Measurements from ENCODE around the gene KLRC1. TPM values are rescaled to one million over a fixed set of nuclear protein-coding genes. Genes with fewer than 3 reads are reported as not detected.
"Not testable (repeated sequence)": the region's sequence is repeated elsewhere in the genome, so short reads cannot be mapped to it uniquely, and the experiment has no call there.

Gene KLRC1
- total RNA-seq, 1 experiment from 2014 or later = not detected

DNA sequence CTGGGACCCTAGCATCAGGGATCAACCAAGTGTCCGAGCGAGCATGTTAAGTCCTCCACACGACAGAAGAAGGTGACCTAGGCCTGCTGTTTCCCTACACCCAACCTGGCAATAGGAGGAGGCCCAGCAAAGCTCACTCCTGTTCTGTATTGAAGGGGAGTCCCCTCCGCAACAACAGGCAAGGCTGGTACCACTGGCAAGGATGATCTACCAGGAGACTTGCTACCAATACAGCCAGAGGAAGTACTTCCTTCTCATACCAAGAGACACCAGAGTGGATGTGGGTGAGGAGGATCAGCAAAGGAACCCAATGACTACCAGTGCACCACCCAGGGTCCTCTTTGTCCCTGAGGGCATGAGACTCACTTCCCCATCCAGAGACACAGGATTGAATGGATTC is 4.9 kb downstream of the KLRC1 start:
- H3K9me3 ChIP-seq (ENCODE audit: control insufficient read depth in 1 of 2, insufficient read depth in 1 of 2, low read depth in 1 of 2, low read length in 2 of 2) = no peaks in the 10 kb centered on the region
- RAD21 ChIA-PET (ENCODE audit: low non-redundant PET in 1 of 2, low total read pairs in 2 of 2, uncharacterized antibody in 2 of 2, unreplicated experiment in 2 of 2) = no interaction called here
- H2AFZ ChIP-seq (ENCODE audit: low read depth, low read length, poor library complexity, severe bottlenecking) = no peak overlapping the region
- no peaks in the 10 kb centered on the region for H3K4me1 ChIP-seq (ENCODE audit: control insufficient read depth in 1 of 2, insufficient read depth in 2 of 2, low read length in 2 of 2)
- H3K79me2 ChIP-seq (ENCODE audit: insufficient read depth, low read length) = no peaks in the 10 kb centered on the region
- intact Hi-C loops (cut with micrococcal nuclease) = no loop called here
- H3K9ac ChIP-seq (ENCODE audit: low read length) = no peak overlapping the region
- POLR2A ChIA-PET = no interaction called here
- H3K4me2 ChIP-seq (ENCODE audit: low read length) = no peak overlapping the region
- no peak overlapping the region for H3K4me3 ChIP-seq (replicated peaks in 1 of 2; ENCODE audit: low read depth in 1 of 2, low read length in 2 of 2)
- H3K27ac ChIP-seq (ENCODE audit: low read depth, low read length) = no peak overlapping the region
- no TSS peak for BruUV-seq (replicated peaks)
- H3K9me2 ChIP-seq (ENCODE audit: insufficient read depth) = no peaks in the 10 kb centered on the region
- no peaks in the 10 kb centered on the region for H3K36me3 ChIP-seq (ENCODE audit: control insufficient read depth in 1 of 2, insufficient read depth in 2 of 2, low read length in 2 of 2)
- no peak for DNase-seq (ENCODE audit: low read depth, low spot score)
- CTCF ChIA-PET = no interaction called here
- no peak for ATAC-seq
- no peaks in the 10 kb centered on the region for H3K27me3 ChIP-seq (ENCODE audit: insufficient read depth, low read length)
- H4K20me1 ChIP-seq (ENCODE audit: insufficient read depth) = no peaks in the 10 kb centered on the region
- TF ChIP-seq FOSL1 (IDR thresholded peaks at IDR 0.05; ENCODE audit: low read depth) = no peak
- TF ChIP-seq CEBPB (IDR thresholded peaks at IDR 0.05; ENCODE audit: low read depth) = no peak
- TF ChIP-seq EZH2phosphoT487 (IDR thresholded peaks at IDR 0.05; ENCODE audit: borderline replicate concordance) = no peak
- TF ChIP-seq, protein P1, sequence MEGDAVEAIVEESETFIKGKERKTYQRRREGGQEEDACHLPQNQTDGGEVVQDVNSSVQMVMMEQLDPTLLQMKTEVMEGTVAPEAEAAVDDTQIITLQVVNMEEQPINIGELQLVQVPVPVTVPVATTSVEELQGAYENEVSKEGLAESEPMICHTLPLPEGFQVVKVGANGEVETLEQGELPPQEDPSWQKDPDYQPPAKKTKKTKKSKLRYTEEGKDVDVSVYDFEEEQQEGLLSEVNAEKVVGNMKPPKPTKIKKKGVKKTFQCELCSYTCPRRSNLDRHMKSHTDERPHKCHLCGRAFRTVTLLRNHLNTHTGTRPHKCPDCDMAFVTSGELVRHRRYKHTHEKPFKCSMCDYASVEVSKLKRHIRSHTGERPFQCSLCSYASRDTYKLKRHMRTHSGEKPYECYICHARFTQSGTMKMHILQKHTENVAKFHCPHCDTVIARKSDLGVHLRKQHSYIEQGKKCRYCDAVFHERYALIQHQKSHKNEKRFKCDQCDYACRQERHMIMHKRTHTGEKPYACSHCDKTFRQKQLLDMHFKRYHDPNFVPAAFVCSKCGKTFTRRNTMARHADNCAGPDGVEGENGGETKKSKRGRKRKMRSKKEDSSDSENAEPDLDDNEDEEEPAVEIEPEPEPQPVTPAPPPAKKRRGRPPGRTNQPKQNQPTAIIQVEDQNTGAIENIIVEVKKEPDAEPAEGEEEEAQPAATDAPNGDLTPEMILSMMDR (IDR thresholded peaks at IDR 0.05 in 2 of 3, conservative IDR thresholded peaks at IDR 0.05 in 1 of 3; ENCODE audit: borderline replicate concordance in 1 of 3, insufficient read depth in 1 of 3, low read depth in 2 of 3, low read length in 2 of 3) = no peak
- TF ChIP-seq, protein P2, sequence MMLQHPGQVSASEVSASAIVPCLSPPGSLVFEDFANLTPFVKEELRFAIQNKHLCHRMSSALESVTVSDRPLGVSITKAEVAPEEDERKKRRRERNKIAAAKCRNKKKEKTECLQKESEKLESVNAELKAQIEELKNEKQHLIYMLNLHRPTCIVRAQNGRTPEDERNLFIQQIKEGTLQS (IDR thresholded peaks at IDR 0.05) = no peak

DNA sequence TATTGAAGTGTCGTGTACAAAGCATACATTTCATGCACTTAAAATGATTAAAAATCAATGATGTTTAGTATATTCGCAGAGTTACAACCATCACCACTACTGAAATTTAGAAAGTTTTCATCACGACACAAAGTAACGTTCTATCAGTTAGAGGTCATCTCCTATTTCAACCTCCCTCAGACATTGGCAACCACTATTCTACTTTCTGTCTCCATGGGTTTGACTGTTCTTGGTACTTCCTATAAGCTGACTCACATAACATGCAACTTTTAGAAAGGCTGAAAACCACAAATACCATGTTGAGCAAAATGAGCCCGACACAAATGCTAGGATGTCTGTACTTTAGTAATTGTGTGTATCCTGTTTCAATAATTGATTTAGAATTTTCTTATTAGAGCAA is 7.1 kb downstream of the KLRC1 start:
- BruUV-seq (replicated peaks); RAD21 ChIA-PET (ENCODE audit: low non-redundant PET in 1 of 2, low total read pairs in 2 of 2, uncharacterized antibody in 2 of 2, unreplicated experiment in 2 of 2); DNase-seq (ENCODE audit: low read depth, low spot score); H3K27ac ChIP-seq (ENCODE audit: low read depth, low read length); H3K4me1 ChIP-seq (ENCODE audit: control insufficient read depth in 1 of 2, insufficient read depth in 2 of 2, low read length in 2 of 2); H3K79me2 ChIP-seq (ENCODE audit: insufficient read depth, low read length); H4K20me1 ChIP-seq (ENCODE audit: insufficient read depth); H3K27me3 ChIP-seq (ENCODE audit: insufficient read depth, low read length); H2AFZ ChIP-seq (ENCODE audit: low read depth, low read length, poor library complexity, severe bottlenecking); H3K36me3 ChIP-seq (ENCODE audit: control insufficient read depth in 1 of 2, insufficient read depth in 2 of 2, low read length in 2 of 2); ATAC-seq; intact Hi-C loops (cut with micrococcal nuclease); H3K9me2 ChIP-seq (ENCODE audit: insufficient read depth); H3K9me3 ChIP-seq (ENCODE audit: control insufficient read depth in 1 of 2, insufficient read depth in 1 of 2, low read depth in 1 of 2, low read length in 2 of 2); H3K9ac ChIP-seq (ENCODE audit: low read length); H3K4me2 ChIP-seq (ENCODE audit: low read length); H3K4me3 ChIP-seq (replicated peaks in 1 of 2; ENCODE audit: low read depth in 1 of 2, low read length in 2 of 2); POLR2A ChIA-PET; CTCF ChIA-PET: not testable (repeated sequence)

DNA sequence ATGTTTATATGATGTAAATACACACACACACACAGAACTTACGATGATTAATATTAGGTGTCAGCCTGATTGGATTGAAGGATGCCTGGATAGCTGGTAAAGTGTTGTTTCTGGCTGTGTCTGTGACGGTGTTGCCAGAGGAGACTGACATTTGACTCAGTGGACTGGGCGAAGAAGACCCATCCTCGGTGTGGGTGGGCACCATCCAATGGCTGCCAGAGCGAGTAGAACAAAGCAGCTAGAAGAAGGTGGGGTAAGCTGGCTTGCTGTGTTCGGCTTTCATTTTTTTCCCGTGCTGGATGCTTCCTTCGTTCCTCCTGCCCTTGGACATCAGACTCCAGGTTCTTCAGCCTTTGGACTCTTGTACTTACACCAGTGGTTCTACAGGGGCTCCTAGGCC is 12.0 kb downstream of the KLRC1 start:
- POLR2A ChIA-PET = interaction anchor here (1.1 kb wide), 1 partner anchor 15 kb away, joined by 3 read pairs; no protein-coding TSS in a partner anchor
- CTCF ChIA-PET = not testable (repeated sequence)

More for the DNA sequence above, 12.0 kb downstream of the KLRC1 start:
- RAD21 ChIA-PET (ENCODE audit: low non-redundant PET in 1 of 2, low total read pairs in 2 of 2, uncharacterized antibody in 2 of 2, unreplicated experiment in 2 of 2); H2AFZ ChIP-seq (ENCODE audit: low read depth, low read length, poor library complexity, severe bottlenecking); H3K4me1 ChIP-seq (ENCODE audit: control insufficient read depth in 1 of 2, insufficient read depth in 2 of 2, low read length in 2 of 2); DNase-seq (ENCODE audit: low read depth, low spot score); H3K9ac ChIP-seq (ENCODE audit: low read length); H3K36me3 ChIP-seq (ENCODE audit: control insufficient read depth in 1 of 2, insufficient read depth in 2 of 2, low read length in 2 of 2); H3K27me3 ChIP-seq (ENCODE audit: insufficient read depth, low read length); intact Hi-C loops (cut with micrococcal nuclease); ATAC-seq; H4K20me1 ChIP-seq (ENCODE audit: insufficient read depth); BruUV-seq (replicated peaks); H3K9me2 ChIP-seq (ENCODE audit: insufficient read depth); H3K79me2 ChIP-seq (ENCODE audit: insufficient read depth, low read length); H3K9me3 ChIP-seq (ENCODE audit: control insufficient read depth in 1 of 2, insufficient read depth in 1 of 2, low read depth in 1 of 2, low read length in 2 of 2); H3K4me2 ChIP-seq (ENCODE audit: low read length); H3K4me3 ChIP-seq (replicated peaks in 1 of 2; ENCODE audit: low read depth in 1 of 2, low read length in 2 of 2): not testable (repeated sequence)
- peak overlapping the region; percentile 26; the same call in 1 of the 2 replicates for H3K27ac ChIP-seq (ENCODE audit: low read depth, low read length)

All from HCT116 (cell line).